D721Med (cell line): ENCODE measurements around the gene GRAP2.

Experiments used
- DNase-seq: peaks from one replicate; pipeline ENCODE4 v3.0.0; 2011; ENCODE audit warnings: low spot score; ENCODE audit not compliant: insufficient read length
- FAIRE-seq: peaks from 2 replicates; lab custom pipeline; 2011; peaks lifted over from hg19 to GRCh38; lab: Jason Lieb, UNC
- CTCF ChIP-seq: IDR thresholded peaks from 2 replicates; pipeline ENCODE4 v1.5.1; 2012; ENCODE audit warnings: mild to moderate bottlenecking, control low read depth; ENCODE audit not compliant: insufficient read depth; ENCODE audit errors: missing control alignments

Gene GRAP2

DNA sequence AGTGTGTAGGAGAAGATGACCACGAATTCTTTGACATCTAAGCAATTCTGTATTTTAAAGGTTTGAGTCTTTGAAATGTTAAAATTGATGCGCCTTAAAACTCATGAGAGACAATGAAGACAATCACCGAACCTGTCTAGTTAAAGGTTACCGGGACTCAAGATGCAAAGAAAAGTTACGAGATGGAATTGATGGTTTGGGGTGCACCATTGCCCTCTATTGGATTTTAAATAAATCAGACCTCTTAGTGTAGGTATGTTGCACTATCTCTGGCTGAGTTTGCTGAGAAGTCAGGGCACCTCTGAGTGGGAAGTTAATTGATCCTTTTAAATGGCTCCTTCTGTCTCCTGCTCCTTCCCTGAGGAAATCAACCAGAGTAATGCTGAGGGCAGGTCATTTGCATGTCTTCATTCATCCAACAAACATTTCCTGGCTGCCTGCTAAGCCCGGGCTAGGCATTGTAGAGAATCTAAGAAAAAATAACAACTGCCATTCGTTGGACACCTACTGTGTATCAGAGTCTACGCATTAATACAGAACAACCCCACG, 39.9 kb downstream of the GRAP2 start:
- no peak for TF ChIP-seq CTCF
- no peak for DNase-seq
- FAIRE-seq, result no peak

- FAIRE-seq (no peak), DNase-seq (no peak)
- no peak for TF ChIP-seq CTCF
Observed at GRCh38 chr22:39941601-39942000, 40.7 kb downstream of the GRAP2 start.

DNA sequence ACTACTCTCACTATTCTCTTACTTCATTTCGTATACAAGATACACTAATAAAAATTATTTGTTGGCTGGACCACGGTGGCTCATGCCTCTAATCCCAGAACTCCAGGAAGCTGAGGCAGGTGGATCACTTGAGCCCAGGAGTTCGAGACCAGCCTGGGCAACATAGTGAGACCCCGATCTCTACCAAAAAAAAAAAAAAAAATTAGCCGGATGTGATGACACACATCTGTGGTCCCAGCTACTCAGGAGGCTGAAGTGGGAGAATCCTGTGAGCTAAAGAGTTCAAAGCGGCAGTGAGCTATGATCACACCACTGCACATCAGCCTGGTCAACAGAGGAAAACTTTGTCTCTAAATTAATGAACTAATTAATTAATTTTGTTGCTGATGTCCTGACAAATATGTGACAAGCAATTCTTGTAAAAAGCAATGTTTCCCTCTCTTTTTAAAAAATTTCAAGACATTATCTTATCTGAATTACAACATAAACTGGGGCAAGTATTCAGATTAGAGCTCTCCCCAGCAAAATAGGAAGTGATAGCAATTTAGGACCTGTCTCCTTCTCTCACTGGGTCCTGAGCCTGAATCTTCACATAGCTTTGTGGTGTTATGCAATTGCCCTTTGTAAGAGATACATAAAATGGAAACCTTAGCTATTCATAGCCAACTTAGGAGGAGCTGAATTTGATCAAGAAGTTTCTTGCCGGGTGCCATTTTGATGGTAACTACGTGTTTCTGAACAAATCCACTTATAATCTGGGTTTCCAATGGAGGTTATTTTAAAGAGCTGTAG, 41.8 kb downstream of the GRAP2 start:
- no peak for DNase-seq
- TF ChIP-seq CTCF, result no peak
- FAIRE-seq, result no peak

DNA sequence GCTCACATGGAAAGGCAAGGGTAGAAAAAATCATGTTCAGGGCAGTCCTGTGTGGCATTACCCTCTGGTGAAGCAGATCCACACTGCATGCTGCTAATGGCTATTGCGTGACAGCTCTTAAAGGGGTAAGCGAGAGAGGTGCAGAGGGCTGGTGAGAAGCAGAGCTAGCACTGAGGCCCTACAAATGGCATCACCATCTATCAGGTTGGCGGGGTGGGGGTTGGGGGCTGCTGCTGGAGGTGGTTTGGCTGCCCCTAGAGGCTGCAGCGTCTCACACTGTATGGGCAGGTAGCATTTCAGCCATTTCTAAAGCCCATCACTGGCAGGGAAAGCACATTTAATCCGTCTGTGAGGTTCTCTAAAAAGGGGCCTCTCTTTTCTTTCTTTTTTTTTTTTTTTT, 42.5 kb downstream of the GRAP2 start:
- TF ChIP-seq CTCF, result no peak
- no peak for FAIRE-seq
- no peak for DNase-seq

DNA sequence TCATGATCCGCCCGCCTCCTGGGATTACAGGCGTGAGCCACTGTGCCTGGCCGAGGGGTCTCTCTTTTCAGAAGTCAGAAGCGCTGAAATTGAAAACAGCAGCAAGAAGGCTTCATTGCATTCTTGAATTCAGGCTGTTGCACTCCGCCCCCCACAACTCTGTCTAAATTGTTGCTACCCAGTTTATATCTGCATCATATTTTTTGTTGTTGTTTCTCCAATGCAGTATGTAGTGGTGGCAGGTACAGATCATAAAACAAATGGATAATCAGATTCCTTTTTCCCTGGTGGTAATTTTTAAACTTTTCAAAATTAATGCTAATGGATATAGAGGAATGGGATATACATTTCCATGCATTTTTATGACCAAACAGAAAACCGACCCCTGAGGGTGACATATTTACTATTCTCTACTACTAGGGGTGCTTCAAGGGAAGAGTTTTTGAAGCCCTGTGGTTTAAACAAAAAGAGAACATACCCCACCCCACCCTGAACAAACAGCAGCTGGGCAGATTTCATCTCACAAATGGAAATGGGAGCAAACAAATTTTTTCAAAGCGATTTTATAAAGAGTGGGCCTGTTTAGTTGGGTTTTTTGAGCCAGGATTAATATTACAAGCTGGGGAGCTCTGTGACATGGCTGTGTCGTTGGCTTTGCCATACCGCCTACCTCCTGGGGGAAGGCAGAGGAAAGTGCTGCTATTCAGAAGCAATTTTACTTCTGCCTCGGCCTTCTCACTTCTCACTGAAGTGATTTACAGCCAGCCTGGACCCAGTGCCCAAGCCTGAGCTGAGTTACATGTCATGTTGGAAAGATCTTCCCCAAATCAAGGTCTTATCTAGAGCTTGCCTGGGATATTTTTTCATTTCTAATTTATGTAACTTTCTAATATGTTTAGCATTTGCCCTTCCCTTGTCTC, 43.3 kb downstream of the GRAP2 start:
- TF ChIP-seq CTCF, result no peak
- no peak for DNase-seq
- no peak for FAIRE-seq

DNA sequence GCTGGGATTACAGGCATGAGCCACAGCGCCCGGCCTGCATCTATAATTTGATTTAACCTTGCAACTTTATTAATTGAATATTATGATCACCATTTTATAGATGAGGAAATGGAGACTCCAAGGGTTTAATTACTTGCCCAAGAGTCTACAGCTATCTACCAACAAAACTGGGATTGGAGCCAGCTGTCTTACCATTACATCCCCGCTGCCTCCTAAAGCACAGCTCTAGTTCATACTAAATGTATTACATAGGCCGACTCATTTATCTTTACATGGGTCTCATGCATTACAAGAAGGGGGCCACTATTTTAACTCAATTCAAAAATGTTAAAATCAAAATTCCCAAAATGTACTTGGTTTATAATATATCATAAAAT, 45.2 kb downstream of the GRAP2 start:
- FAIRE-seq (no peak), DNase-seq (no peak)
- TF ChIP-seq CTCF, result no peak
